Measurements from ENCODE around the gene GPRIN2.
"Not testable (repeated sequence)": the region's sequence is repeated elsewhere in the genome, so short reads cannot be mapped to it uniquely, and the experiment has no call there.

GPRIN2 gene

DNA sequence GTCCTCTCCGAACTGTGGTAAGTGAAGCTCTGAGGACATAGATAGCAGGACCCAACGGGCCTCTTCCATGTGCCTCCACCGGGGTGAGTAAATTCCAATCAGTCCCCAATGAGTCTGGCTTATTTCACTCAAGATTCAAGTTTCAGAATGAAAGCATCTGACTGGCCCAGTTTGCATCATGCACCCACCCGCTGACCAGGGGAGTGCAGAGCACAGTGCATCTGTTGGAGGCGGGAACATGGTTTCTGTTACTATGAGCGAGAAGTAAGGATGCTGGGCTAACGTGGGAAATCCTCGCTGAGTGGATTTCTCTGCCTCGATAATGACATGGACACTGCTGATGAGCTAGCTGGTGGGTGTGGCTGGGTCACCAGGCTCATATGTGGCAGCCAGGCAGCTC, 10.7 kb upstream of the GPRIN2 start:
- DNase-seq (ENCODE audit: low read depth, low spot score) = not testable (repeated sequence)

GRCh38 chr10:46565591-46566332, 9.3 kb upstream of the GPRIN2 start:
- DNase-seq (ENCODE audit: low read depth, low spot score) = peak; percentile 63

- DNase-seq (ENCODE audit: low read depth, low spot score) = no peak
Observed at GRCh38 chr10:46560952-46561351, 4.5 kb upstream of the GPRIN2 start.

- DNase-seq (ENCODE audit: low read depth, low spot score) = no peak
Observed at GRCh38 chr10:46560381-46560780, 3.9 kb upstream of the GPRIN2 start.

GRCh38 chr10:46559231-46559671, 2.8 kb upstream of the GPRIN2 start:
- no peak for DNase-seq (ENCODE audit: low read depth, low spot score)

DNA sequence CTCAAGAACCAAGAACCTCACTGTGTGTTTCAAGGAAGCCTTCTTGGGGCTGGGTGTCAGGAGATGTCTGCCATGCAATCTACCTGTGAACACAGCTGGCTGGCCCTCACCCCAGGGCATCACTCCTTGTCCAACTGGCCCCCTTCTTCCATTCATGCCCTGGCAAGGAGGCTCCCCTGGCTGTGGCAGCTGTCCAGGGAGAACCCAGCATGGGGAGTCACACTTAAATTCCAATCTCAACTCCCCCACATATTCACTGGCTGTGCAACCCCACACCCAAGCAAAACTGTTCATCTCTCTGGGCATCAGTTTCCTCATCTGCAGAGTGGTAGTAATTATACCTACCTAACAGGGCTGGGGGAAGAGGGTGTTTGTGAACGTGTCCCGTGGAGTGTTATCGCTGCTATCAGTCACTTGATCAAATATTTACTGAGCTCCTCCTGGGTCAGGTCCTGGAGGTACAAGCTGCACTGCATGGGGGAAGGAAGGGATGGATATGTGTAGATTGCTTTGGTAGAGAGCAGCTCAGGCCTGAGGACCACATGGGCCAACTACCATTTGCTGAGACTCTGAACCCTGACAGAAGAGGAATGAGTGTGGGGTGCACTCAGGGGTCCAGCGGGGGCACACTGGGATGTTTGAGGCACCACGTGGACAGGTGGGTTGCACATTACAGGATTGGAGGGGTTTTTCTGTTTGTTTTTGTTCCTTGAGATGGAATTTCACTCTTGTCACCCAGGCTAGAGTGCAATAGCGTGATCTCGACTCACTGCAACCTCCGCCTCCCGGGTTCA, 2.1 kb upstream of the GPRIN2 start:
- DNase-seq (ENCODE audit: low read depth, low spot score) = no peak

DNA sequence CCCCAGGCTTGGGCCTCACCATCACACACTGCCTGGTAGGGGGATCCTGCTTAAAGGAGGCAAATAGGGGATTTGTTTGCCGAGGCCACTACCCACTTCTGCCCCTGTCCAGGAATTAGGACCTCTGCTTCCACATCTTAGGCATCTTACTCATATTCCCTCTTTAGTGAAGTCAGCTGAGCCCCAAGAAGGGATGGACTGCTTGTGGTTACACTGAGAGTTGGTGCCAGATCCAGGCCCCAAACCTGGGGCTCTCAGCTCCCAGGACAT, 1.6 kb upstream of the GPRIN2 start:
- DNase-seq (ENCODE audit: low read depth, low spot score) = no peak

DNA sequence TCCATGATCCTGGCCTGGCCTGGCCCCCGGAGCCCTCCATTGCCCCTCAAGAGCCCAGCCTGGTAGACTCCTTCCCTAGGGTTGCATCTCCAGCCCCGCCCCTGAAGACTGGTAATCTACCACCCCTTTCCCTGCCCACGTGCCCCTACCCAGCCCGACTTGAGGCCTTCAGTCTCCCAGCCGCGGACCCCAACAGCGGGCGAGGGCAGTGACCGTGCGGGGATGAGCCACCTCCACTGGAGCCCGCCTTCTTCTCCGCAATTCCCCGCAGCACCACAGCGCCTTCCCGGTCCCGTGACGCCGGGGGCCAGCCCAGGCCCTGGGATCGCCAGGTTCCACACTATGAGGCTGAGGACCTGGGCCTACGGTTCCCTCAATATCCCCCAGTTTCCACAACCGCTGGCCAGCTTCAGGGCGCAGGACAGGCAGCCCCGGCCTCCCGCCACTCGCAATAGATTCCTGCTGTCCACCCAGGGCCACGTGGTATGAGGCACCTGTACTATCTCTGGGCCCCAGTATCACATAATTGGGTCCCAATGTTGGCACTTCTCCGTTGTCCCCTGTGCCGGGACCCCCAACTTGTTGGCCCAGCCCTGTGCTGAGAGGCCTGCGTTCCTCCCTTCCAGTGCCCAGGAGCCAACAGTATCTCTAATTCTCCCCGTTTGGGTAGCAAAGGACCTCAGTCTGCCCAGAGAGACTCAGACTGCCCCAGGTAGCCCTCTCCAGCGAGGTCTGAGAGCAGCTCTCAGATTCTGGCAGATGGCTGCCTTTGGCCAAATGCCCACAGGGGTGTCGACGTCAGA, 1.1 kb upstream of the GPRIN2 start:
- no peak for DNase-seq (ENCODE audit: low read depth, low spot score)

DNA sequence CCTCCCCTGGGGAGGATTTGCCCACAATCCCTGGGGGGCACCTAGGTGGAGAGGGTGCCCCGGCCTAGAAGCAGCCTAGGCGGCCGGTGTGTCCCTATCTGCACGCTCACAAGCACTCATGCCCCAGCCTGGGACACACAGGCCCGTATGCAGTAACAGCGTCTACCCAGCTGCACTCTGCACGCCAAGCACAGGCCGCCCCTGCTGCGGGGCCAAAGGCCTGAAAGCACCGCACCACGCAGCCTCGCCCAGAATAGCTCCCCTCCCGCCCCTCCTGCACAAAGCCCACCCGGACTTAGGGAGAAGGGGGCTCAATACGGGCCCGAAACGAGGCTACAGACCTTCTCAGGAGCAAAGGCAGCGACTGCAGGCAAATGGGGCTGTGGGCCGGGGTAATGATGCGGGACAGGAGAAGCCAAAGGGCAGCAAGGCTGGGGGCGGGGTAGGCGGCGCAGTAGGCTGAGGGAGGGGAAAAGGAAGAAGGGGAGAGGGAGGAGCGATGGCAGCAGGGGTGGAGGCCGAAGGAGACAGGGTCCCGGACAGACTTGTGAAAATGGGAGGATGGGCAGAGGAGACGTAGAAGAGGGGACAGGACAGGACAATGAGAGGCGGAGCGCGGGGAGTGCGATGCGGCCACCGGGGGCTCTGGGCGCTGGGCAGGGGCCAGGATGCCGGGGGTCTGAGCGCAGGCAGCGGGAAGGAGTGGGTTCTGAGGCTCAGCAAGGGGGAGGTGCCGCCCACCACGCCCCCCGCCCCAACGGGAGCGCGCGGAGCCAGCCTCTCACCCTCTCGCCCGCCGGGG, 544 bp downstream of the GPRIN2 start:
- DNase-seq (ENCODE audit: low read depth, low spot score) = no peak

DNA sequence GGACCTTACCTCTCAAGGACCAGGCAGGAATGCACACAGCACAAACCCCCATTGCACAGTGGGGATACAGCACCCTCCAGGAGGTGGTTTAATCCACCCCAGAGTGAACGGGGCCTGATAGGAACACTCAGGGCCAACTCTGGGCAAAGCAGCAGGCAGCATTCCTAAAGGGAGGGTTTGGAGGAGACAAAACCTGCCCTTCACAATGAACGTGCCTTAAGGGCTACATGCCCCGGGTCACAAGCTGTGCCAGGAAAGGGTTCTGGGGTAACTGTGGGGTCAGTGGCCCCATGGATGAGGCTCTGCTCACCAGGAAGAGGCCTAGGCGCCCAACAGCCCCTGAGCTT, 1.1 kb downstream of the GPRIN2 start:
- DNase-seq (ENCODE audit: low read depth, low spot score) = no peak

DNA sequence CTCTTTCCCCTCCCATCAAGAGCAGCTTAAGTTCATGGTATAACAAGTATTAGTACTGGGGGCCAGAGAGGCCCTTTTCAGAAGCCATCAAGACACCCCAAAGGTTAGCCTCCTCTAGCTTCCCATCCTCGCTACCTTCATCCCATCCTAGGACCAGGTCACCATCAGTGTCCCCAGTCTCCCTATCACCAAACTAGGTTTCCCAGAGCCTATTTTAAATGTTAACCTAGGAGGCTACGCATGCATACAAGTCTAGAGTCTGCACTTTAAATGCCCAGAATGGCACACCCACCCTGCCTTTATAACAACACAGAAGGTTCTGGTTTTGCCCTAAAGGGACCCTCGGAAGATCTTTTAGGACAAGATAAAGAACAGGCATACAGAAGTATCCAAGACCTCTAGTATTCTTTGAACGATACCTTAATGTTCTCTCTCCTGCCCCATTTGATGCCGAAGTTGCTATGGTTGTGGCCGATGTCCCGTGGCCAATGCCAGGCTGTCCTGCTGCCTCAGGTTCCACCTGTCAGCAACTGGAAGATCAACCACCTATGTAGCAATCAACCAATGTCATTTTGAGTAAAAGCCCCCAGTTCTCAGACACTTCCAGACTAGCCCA, 2.2 kb downstream of the GPRIN2 start:
- DNase-seq (ENCODE audit: low read depth, low spot score) = no peak

DNA sequence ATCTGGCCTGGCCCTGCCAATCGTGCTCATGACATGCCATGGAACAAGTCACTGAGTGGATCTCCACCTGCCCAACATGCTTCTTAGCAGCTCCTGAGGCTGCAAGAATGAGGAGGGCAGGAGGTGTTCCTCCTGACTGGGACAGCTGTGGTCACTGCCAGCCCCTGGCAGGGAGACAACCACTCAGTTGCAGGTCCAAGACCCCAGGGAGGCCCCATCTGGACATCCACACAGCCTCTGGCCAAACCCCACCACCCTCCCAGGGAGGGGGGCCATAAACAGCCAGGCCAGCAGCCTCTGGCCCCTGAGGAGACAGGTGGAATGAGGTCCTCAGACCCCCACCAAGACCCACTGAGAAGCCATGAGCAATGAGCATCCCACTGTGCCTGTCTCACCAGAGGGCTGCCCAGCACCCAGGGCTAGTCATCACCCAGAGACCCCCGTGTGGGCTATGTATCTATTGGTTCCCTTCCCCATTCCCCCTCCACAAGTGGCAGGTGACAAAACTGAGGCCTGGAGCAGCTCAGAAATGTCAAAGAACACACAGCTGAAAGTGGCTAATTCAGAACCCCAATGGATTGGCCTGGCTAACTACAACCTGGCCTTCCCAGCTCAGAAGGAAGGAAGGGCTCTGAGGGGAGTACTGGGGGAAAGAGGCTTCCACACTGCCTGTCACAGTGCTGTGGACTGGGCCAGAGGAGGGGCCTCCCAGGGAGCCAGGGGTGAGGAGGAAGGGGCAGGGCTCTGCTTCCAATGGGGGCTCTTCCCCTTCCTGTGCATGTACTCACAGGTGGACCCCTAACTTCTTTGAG, 3.0 kb downstream of the GPRIN2 start:
- no peak for DNase-seq (ENCODE audit: low read depth, low spot score)

GRCh38 chr10:46552526-46553237, 3.8 kb downstream of the GPRIN2 start:
- no peak for DNase-seq (ENCODE audit: low read depth, low spot score)

- no peak for DNase-seq (ENCODE audit: low read depth, low spot score)
Observed at GRCh38 chr10:46551701-46552525, 4.5 kb downstream of the GPRIN2 start.

- no peak for DNase-seq (ENCODE audit: low read depth, low spot score)
Observed at GRCh38 chr10:46550795-46551700, 5.4 kb downstream of the GPRIN2 start.

GRCh38 chr10:46550076-46550790, 6.2 kb downstream of the GPRIN2 start:
- no peak for DNase-seq (ENCODE audit: low read depth, low spot score)
